Measurements from ENCODE around the gene MEIS3.

The MEIS3 gene

GRCh38 chr19:47356900-47357299 lies 62.4 kb downstream of the MEIS3 start:
- no peak for DNase-seq

DNA sequence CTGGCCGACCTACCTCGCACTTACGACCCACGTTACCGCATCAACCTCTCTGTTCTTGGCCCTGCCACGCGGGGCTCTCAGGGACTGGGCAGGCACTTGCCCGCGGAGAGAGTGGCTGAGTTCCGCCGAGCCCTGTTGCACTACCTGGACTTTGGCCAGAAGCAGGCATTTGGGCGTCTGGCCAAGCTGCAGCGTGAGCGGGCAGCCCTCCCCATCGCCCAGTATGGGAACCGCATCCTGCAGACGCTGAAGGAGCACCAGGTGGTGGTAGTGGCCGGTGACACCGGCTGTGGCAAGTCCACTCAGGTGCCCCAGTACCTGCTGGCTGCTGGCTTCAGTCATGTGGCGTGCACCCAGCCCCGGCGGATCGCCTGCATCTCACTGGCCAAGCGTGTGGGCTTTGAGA lies 66.0 kb downstream of the MEIS3 start:
- no peak for DNase-seq
